DMS153 treated with DMSO at 0.1 percent for 48 hours (cell line): ENCODE data around the gene ADGRA3.
A peak's percentile ranks its signal among the peaks of the same experiment; 100 is the strongest.

Experiments used
- DNase-seq: peaks from one replicate; lab custom pipeline; 2025; ENCODE audit not compliant: unreplicated experiment; lab: John Stamatoyannopoulos, UW

Gene ADGRA3

GRCh38 chr4:22454216-22454838 lies 61.5 kb downstream of the ADGRA3 start:
- no peak for DNase-seq

- DNase-seq: no peak
Measured at GRCh38 chr4:22444813-22445212, 71.1 kb downstream of the ADGRA3 start.

- DNase-seq: no peak
Measured at GRCh38 chr4:22442956-22443355, 72.9 kb downstream of the ADGRA3 start.

GRCh38 chr4:22440999-22441398 lies 74.9 kb downstream of the ADGRA3 start:
- DNase-seq: no peak

GRCh38 chr4:22439947-22440346 lies 75.9 kb downstream of the ADGRA3 start:
- no peak for DNase-seq

- DNase-seq: no peak
Measured at GRCh38 chr4:22435652-22436051, 80.2 kb downstream of the ADGRA3 start.

- no peak for DNase-seq
Measured at GRCh38 chr4:22434895-22435294, 81.0 kb downstream of the ADGRA3 start.

GRCh38 chr4:22430626-22431025 lies 85.2 kb downstream of the ADGRA3 start:
- DNase-seq: no peak

- DNase-seq: no peak
Measured at GRCh38 chr4:22428441-22428840, 87.4 kb downstream of the ADGRA3 start.

GRCh38 chr4:22427675-22428074 lies 88.2 kb downstream of the ADGRA3 start:
- no peak for DNase-seq

- DNase-seq: no peak
Measured at GRCh38 chr4:22420291-22420690, 95.6 kb downstream of the ADGRA3 start.

- no peak for DNase-seq
Measured at GRCh38 chr4:22417408-22417807, 98.5 kb downstream of the ADGRA3 start.

GRCh38 chr4:22416403-22416802 lies 99.5 kb downstream of the ADGRA3 start:
- no peak for DNase-seq

- DNase-seq: no peak
Measured at GRCh38 chr4:22414833-22415232, 101.0 kb downstream of the ADGRA3 start.

- DNase-seq: no peak
Measured at GRCh38 chr4:22413471-22413870, 102.4 kb downstream of the ADGRA3 start.

- DNase-seq: no peak
Measured at GRCh38 chr4:22412013-22412412, 103.9 kb downstream of the ADGRA3 start.

GRCh38 chr4:22410645-22411247 lies 105.1 kb downstream of the ADGRA3 start:
- DNase-seq: peak; percentile 6

- no peak for DNase-seq
Measured at GRCh38 chr4:22408474-22408873, 107.4 kb downstream of the ADGRA3 start.

GRCh38 chr4:22407361-22407760 lies 108.5 kb downstream of the ADGRA3 start:
- no peak for DNase-seq

GRCh38 chr4:22398671-22399070 lies 117.2 kb downstream of the ADGRA3 start:
- no peak for DNase-seq

GRCh38 chr4:22391551-22391950 lies 124.3 kb downstream of the ADGRA3 start:
- DNase-seq: no peak

GRCh38 chr4:22389240-22389870 lies 126.5 kb downstream of the ADGRA3 start:
- no peak for DNase-seq

GRCh38 chr4:22385611-22386011 lies 130.3 kb downstream of the ADGRA3 start:
- DNase-seq: no peak
